Epithelial cell of proximal tubule (primary cell): ENCODE measurements around the gene ZNF281. TPM values are rescaled to one million over a fixed set of nuclear protein-coding genes. Genes with fewer than 3 reads are reported as not detected.

ENCODE experiments used
- DNase-seq: peaks from one replicate; pipeline ENCODE4 v3.0.0-alpha.2; 2011; ENCODE audit warnings: low read depth
- H3K4me3 ChIP-seq: 2 replicates; pipeline ENCODE4 v1.5.1; 2011; ENCODE audit warnings: low read depth, mild to moderate bottlenecking, low read length
- total RNA-seq: library from RNA; depleted of rRNA; stranded (reverse); fragments of >200 nt; gene quantifications from 2 replicates; pipeline ENCODE4 v1.2.3, GENCODE V29; 2015
- TF ChIP-seq, protein P1 (sequence below): conservative IDR thresholded peaks from 2 replicates; pipeline ENCODE4 v1.5.1; 2012; ENCODE audit warnings: low read depth, mild to moderate bottlenecking, low read length

The ZNF281 gene
- total RNA-seq, 1 donor from 2014 or later = 17.4 TPM

- no peak overlapping the region for H3K4me3 ChIP-seq
- TF ChIP-seq, protein P1, sequence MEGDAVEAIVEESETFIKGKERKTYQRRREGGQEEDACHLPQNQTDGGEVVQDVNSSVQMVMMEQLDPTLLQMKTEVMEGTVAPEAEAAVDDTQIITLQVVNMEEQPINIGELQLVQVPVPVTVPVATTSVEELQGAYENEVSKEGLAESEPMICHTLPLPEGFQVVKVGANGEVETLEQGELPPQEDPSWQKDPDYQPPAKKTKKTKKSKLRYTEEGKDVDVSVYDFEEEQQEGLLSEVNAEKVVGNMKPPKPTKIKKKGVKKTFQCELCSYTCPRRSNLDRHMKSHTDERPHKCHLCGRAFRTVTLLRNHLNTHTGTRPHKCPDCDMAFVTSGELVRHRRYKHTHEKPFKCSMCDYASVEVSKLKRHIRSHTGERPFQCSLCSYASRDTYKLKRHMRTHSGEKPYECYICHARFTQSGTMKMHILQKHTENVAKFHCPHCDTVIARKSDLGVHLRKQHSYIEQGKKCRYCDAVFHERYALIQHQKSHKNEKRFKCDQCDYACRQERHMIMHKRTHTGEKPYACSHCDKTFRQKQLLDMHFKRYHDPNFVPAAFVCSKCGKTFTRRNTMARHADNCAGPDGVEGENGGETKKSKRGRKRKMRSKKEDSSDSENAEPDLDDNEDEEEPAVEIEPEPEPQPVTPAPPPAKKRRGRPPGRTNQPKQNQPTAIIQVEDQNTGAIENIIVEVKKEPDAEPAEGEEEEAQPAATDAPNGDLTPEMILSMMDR = no peak
- DNase-seq = no peak
Measured at GRCh38 chr1:200379940-200380588, 29.8 kb downstream of the ZNF281 start.

- peak overlapping the region; percentile 12 for H3K4me3 ChIP-seq
- peak; percentile 53 for DNase-seq
- TF ChIP-seq, protein P1 = no peak
Measured at GRCh38 chr1:200379432-200379757, 30.4 kb downstream of the ZNF281 start.

- DNase-seq = no peak
- no peak overlapping the region for H3K4me3 ChIP-seq
- TF ChIP-seq, protein P1 = no peak
Measured at GRCh38 chr1:200378096-200378495, 31.7 kb downstream of the ZNF281 start.

DNA sequence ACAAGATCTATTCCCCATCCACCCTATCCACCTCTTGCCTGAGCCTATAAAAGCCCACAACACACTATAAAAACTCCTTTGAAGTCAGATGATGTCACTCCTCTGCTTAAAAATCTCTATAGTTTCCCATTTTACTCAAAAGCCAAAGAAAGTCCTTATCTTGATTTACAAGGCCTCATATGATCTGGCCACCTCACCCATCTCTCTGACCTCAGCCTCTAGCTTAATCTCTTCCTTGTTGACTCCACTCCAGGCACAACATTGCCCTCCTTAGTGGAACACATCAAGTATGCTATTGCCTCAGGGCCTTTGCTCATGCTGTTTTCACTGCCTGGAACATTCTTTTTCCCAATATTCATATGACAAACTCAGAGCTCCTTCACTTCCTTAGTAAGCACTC is 33.3 kb downstream of the ZNF281 start:
- TF ChIP-seq, protein P1 = no peak
- H3K4me3 ChIP-seq = no peak overlapping the region
- DNase-seq = no peak

DNA sequence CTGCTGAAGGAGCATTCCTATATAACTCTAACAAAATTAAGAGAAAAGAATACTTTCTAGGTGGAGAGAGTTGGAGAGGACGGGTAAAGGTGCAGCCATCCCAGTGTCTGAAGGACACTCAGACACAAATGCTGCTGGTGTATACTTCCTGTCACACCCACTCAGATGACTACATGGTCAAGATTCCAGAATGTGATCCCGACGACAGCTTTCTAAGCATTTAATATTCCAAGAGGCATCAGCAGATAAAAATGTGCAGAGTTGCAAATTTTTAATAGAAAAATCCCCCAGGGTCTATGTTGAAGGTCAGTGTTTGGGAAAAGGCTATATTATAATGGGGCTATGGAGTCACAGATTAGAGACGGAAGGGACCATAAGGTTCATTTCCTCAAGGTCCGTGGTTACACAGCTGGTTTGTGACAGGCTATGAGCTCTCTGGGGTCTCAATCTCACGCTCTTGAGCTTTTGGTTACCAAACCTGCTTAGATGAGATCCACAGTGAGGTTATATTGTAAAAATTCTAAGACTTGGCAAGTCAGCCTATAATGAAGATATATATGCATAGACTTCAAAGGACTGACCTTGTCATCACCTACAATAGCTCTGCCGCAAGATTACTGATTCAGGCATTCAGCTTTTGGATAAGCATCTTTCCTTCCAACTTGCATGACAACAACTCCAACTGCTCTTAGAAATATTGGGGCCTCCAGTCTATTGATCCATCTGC is 35.1 kb downstream of the ZNF281 start:
- TF ChIP-seq, protein P1 = no peak
- DNase-seq = no peak
- no peak overlapping the region for H3K4me3 ChIP-seq

GRCh38 chr1:200373811-200374231 is 36.0 kb downstream of the ZNF281 start:
- no peak for DNase-seq
- H3K4me3 ChIP-seq = no peak overlapping the region
- TF ChIP-seq, protein P1 = no peak

GRCh38 chr1:200372885-200373181 is 37.0 kb downstream of the ZNF281 start:
- no peak for DNase-seq
- H3K4me3 ChIP-seq = no peak overlapping the region
- TF ChIP-seq, protein P1 = no peak
